ENCODE data around the gene ALLC. TPM values are rescaled to one million over a fixed set of nuclear protein-coding genes. Genes with fewer than 3 reads are reported as not detected.
A peak's percentile ranks its signal among the peaks of the same experiment; 100 is the strongest.

ALLC gene
- total RNA-seq, 1 donor from 2014 or later = not detected

- peaks cover 40% of the 10 kb centered on the region for H3K4me1 Mint-ChIP-seq (ENCODE audit: low read depth)
- peaks cover 4% of the 10 kb centered on the region for H3K36me3 Mint-ChIP-seq (ENCODE audit: low read depth)
- no peak overlapping the region for H3K4me3 Mint-ChIP-seq (ENCODE audit: unreplicated experiment)
- no peak for TF ChIP-seq CTCF (IDR thresholded peaks at IDR 0.05)
- H3K9me3 Mint-ChIP-seq (ENCODE audit: low read depth) = no peaks in the 10 kb centered on the region
- no peak for DNase-seq (ENCODE audit: low spot score)
- H3K27me3 Mint-ChIP-seq (ENCODE audit: low read depth) = peaks cover 39% of the 10 kb centered on the region
- H3K27ac Mint-ChIP-seq (ENCODE audit: unreplicated experiment) = no peak overlapping the region
These were observed 45.9 kb downstream of the ALLC start for GRCh38 chr2:3703757-3704355.

- no peak overlapping the region for H3K27ac Mint-ChIP-seq (ENCODE audit: unreplicated experiment)
- no peak for DNase-seq (ENCODE audit: low spot score)
- no peaks in the 10 kb centered on the region for H3K9me3 Mint-ChIP-seq (ENCODE audit: low read depth)
- no peak overlapping the region for H3K4me3 Mint-ChIP-seq (ENCODE audit: unreplicated experiment)
- peaks cover 40% of the 10 kb centered on the region for H3K4me1 Mint-ChIP-seq (ENCODE audit: low read depth)
- peaks cover 4% of the 10 kb centered on the region for H3K36me3 Mint-ChIP-seq (ENCODE audit: low read depth)
- TF ChIP-seq CTCF (IDR thresholded peaks at IDR 0.05) = no peak
- H3K27me3 Mint-ChIP-seq (ENCODE audit: low read depth) = peaks cover 38% of the 10 kb centered on the region
These were observed 46.7 kb downstream of the ALLC start for GRCh38 chr2:3704692-3705091.

GRCh38 chr2:3705782-3706181, 47.8 kb downstream of the ALLC start:
- H3K9me3 Mint-ChIP-seq (ENCODE audit: low read depth) = no peaks in the 10 kb centered on the region
- peaks cover 40% of the 10 kb centered on the region for H3K4me1 Mint-ChIP-seq (ENCODE audit: low read depth)
- H3K4me3 Mint-ChIP-seq (ENCODE audit: unreplicated experiment) = peak overlapping the region; percentile 5
- no peak for DNase-seq (ENCODE audit: low spot score)
- peaks cover 4% of the 10 kb centered on the region for H3K36me3 Mint-ChIP-seq (ENCODE audit: low read depth)
- no peak for TF ChIP-seq CTCF (IDR thresholded peaks at IDR 0.05)
- peaks cover 30% of the 10 kb centered on the region for H3K27me3 Mint-ChIP-seq (ENCODE audit: low read depth)
- peak overlapping the region; percentile 65 for H3K27ac Mint-ChIP-seq (ENCODE audit: unreplicated experiment)

GRCh38 chr2:3706892-3707291, 48.9 kb downstream of the ALLC start:
- TF ChIP-seq CTCF (IDR thresholded peaks at IDR 0.05) = no peak
- Mint-ChIP-seq H3K36me3 (ENCODE audit: low read depth) (peaks cover 4% of the 10 kb centered on the region), H3K27me3 (ENCODE audit: low read depth) (peaks cover 24% of the 10 kb centered on the region), H3K27ac (ENCODE audit: unreplicated experiment) (peak overlapping the region; percentile 68), H3K4me3 (ENCODE audit: unreplicated experiment) (no peak overlapping the region), H3K9me3 (ENCODE audit: low read depth) (no peaks in the 10 kb centered on the region), H3K4me1 (ENCODE audit: low read depth) (peaks cover 40% of the 10 kb centered on the region)
- DNase-seq (ENCODE audit: low spot score) = no peak

- Mint-ChIP-seq H3K4me1 (ENCODE audit: low read depth) (peaks cover 48% of the 10 kb centered on the region), H3K27ac (ENCODE audit: unreplicated experiment) (no peak overlapping the region), H3K36me3 (ENCODE audit: low read depth) (peaks cover 3% of the 10 kb centered on the region), H3K9me3 (ENCODE audit: low read depth) (no peaks in the 10 kb centered on the region), H3K4me3 (ENCODE audit: unreplicated experiment) (no peak overlapping the region), H3K27me3 (ENCODE audit: low read depth) (peaks cover 10% of the 10 kb centered on the region)
- no peak for TF ChIP-seq CTCF (IDR thresholded peaks at IDR 0.05)
- no peak for DNase-seq (ENCODE audit: low spot score)
These were observed 50.6 kb downstream of the ALLC start for GRCh38 chr2:3708576-3708975.
